ENCODE results near the gene OLFML1. TPM values are rescaled to one million over a fixed set of nuclear protein-coding genes. Genes with fewer than 3 reads are reported as not detected.

Gene OLFML1
- total RNA-seq, 1 experiment from 2014 or later, result not detected

DNA sequence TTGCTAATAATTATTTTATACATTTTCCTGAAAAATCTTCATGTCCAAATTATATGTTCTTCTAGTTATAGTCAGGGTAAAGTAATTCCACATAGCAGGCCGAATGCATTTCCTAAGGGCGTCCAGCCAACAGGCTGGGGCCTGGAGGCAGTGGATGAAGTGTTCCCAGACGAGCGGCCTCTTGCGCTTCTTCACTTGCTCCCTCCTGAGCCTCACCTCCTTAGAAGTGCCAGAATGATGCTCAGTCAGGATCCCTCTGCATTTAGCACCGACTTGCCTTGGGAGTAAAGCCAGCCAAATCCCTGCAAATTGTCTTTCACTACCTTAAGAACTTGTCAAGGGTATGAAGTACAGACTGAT, 1.5 kb downstream of the OLFML1 start:
- CTCF ChIA-PET, result no interaction called here
- no peak for ATAC-seq

DNA sequence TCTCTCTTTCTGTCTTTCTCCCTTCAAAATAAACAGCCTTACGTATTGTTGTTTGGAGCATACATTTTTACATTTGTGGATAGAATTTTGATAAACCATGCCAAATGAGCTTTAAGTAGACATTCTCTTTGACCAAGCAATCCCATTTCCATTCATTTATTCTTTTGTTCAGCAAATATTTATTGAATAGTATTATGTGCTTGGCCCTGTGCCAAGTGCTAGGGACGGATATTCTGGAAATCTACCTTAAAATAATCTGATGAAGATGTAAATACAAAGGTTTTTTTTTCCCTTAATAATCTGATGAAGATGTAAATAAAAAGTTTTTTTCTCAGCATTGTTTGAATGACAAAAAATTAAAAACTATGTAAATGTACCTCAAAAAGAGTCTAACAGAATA, 2.1 kb downstream of the OLFML1 start:
- no peaks in the 10 kb centered on the region for H4K20me1 ChIP-seq (ENCODE audit: low read length)
- peaks cover 33% of the 10 kb centered on the region for H3K27me3 ChIP-seq (ENCODE audit: low read length)
- ChIA-PET POLR2A (ENCODE audit: unreplicated experiment) (no interaction called here), CTCF (no interaction called here)
- no peak overlapping the region for H3K9ac ChIP-seq (ENCODE audit: low read length)
- H3K9me2 ChIP-seq (replicated peaks; ENCODE audit: low read length), result no peaks in the 10 kb centered on the region
- intact Hi-C loops (cut with micrococcal nuclease), result no loop called here
- no peak for DNase-seq
- H3F3A ChIP-seq (ENCODE audit: low read length, unreplicated experiment), result no peaks in the 10 kb centered on the region
- no peak overlapping the region for H2AFZ ChIP-seq (ENCODE audit: low read length)
- H3K4me2 ChIP-seq (ENCODE audit: low read length), result no peak overlapping the region
- no peak overlapping the region for H3K4me3 ChIP-seq (ENCODE audit: low read length)
- H3K9me3 ChIP-seq (ENCODE audit: low read length), result no peaks in the 10 kb centered on the region
- no peak for ATAC-seq
- no TSS peak for BruUV-seq (replicated peaks)
- TF ChIP-seq EZH2phosphoT487 (IDR thresholded peaks at IDR 0.05; ENCODE audit: borderline replicate concordance, low read length), result no peak
- TF ChIP-seq, protein P1, sequence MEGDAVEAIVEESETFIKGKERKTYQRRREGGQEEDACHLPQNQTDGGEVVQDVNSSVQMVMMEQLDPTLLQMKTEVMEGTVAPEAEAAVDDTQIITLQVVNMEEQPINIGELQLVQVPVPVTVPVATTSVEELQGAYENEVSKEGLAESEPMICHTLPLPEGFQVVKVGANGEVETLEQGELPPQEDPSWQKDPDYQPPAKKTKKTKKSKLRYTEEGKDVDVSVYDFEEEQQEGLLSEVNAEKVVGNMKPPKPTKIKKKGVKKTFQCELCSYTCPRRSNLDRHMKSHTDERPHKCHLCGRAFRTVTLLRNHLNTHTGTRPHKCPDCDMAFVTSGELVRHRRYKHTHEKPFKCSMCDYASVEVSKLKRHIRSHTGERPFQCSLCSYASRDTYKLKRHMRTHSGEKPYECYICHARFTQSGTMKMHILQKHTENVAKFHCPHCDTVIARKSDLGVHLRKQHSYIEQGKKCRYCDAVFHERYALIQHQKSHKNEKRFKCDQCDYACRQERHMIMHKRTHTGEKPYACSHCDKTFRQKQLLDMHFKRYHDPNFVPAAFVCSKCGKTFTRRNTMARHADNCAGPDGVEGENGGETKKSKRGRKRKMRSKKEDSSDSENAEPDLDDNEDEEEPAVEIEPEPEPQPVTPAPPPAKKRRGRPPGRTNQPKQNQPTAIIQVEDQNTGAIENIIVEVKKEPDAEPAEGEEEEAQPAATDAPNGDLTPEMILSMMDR (conservative IDR thresholded peaks at IDR 0.05; ENCODE audit: low read depth, low read length), result no peak
- no peak for TF ChIP-seq EZH2 (IDR thresholded peaks at IDR 0.05; ENCODE audit: low read length, unreplicated experiment)
- H3K79me2 ChIP-seq (ENCODE audit: low read length), result no peaks in the 10 kb centered on the region
- H3K36me3 ChIP-seq (ENCODE audit: low read depth, low read length), result no peaks in the 10 kb centered on the region
- peaks cover 4% of the 10 kb centered on the region; the same call in 1 of the 2 replicates for H3K4me1 ChIP-seq (ENCODE audit: insufficient read depth, low read length)
- H3K27ac ChIP-seq (ENCODE audit: low read length), result no peak overlapping the region

More for the DNA sequence above, 1.5 kb downstream of the OLFML1 start:
- intact Hi-C loops (cut with micrococcal nuclease), result no loop called here
- H3K36me3 ChIP-seq (ENCODE audit: low read depth, low read length), result no peaks in the 10 kb centered on the region
- no peaks in the 10 kb centered on the region for H3K79me2 ChIP-seq (ENCODE audit: low read length)
- no peaks in the 10 kb centered on the region for H3K9me3 ChIP-seq (ENCODE audit: low read length)
- no peak overlapping the region for H3K4me2 ChIP-seq (ENCODE audit: low read length)
- BruUV-seq (replicated peaks), result no TSS peak
- no peak for DNase-seq
- H3K27me3 ChIP-seq (ENCODE audit: low read length), result peaks cover 38% of the 10 kb centered on the region
- no peaks in the 10 kb centered on the region for H3K9me2 ChIP-seq (replicated peaks; ENCODE audit: low read length)
- no peak overlapping the region for H3K27ac ChIP-seq (ENCODE audit: low read length)
- no peak overlapping the region for H3K9ac ChIP-seq (ENCODE audit: low read length)
- POLR2A ChIA-PET (ENCODE audit: unreplicated experiment), result no interaction called here
- H3K4me3 ChIP-seq (ENCODE audit: low read length), result no peak overlapping the region
- TF ChIP-seq EZH2phosphoT487 (IDR thresholded peaks at IDR 0.05; ENCODE audit: borderline replicate concordance, low read length) (no peak), EZH2 (IDR thresholded peaks at IDR 0.05; ENCODE audit: low read length, unreplicated experiment) (no peak)
- TF ChIP-seq, protein P1 (conservative IDR thresholded peaks at IDR 0.05; ENCODE audit: low read depth, low read length), result no peak
- no peak overlapping the region for H2AFZ ChIP-seq (ENCODE audit: low read length)
- H3F3A ChIP-seq (ENCODE audit: low read length, unreplicated experiment), result no peaks in the 10 kb centered on the region
- H3K4me1 ChIP-seq (ENCODE audit: insufficient read depth, low read length), result peaks cover 4% of the 10 kb centered on the region; the same call in 1 of the 2 replicates
- no peaks in the 10 kb centered on the region for H4K20me1 ChIP-seq (ENCODE audit: low read length)

DNA sequence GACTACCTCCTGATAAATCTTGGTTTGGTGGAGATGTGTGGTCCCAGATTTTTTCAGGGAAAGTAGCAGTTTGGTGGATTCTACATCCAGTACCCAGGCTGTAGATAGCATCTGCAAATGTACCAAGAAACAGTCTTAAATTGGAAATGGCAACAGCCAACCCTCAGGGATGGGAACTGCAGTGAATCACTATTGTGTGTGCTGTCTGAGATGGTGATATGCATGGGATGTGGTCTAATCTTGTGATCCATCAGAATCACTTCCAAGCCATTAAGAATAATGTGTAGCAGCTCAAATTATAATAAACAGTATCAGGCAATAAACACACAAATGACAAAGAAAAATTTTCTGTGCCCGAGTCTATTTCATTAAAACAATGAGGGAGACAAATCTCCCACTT, 3.4 kb downstream of the OLFML1 start:
- Histone ChIP-seq H3K27me3 (ENCODE audit: low read length) (peaks cover 22% of the 10 kb centered on the region; the same call in 1 of the 2 replicates), H3K36me3 (ENCODE audit: low read depth, low read length) (no peaks in the 10 kb centered on the region), H3K79me2 (ENCODE audit: low read length) (no peaks in the 10 kb centered on the region), H3F3A (ENCODE audit: low read length, unreplicated experiment) (no peaks in the 10 kb centered on the region), H3K27ac (ENCODE audit: low read length) (no peak overlapping the region), H3K4me3 (ENCODE audit: low read length) (no peak overlapping the region), H2AFZ (ENCODE audit: low read length) (no peak overlapping the region), H4K20me1 (ENCODE audit: low read length) (no peaks in the 10 kb centered on the region), H3K4me1 (ENCODE audit: insufficient read depth, low read length) (peaks cover 4% of the 10 kb centered on the region; the same call in 1 of the 2 replicates), H3K4me2 (ENCODE audit: low read length) (no peak overlapping the region), H3K9me3 (ENCODE audit: low read length) (no peaks in the 10 kb centered on the region), H3K9me2 (replicated peaks; ENCODE audit: low read length) (no peaks in the 10 kb centered on the region), H3K9ac (ENCODE audit: low read length) (no peak overlapping the region)
- no TSS peak for BruUV-seq (replicated peaks)
- DNase-seq (no peak), ATAC-seq (no peak)
- intact Hi-C loops (cut with micrococcal nuclease), result no loop called here
- CTCF ChIA-PET, result no interaction called here
- TF ChIP-seq EZH2 (IDR thresholded peaks at IDR 0.05; ENCODE audit: low read length, unreplicated experiment) (no peak), EZH2phosphoT487 (IDR thresholded peaks at IDR 0.05; ENCODE audit: borderline replicate concordance, low read length) (no peak)
- TF ChIP-seq, protein P1 (conservative IDR thresholded peaks at IDR 0.05; ENCODE audit: low read depth, low read length), result no peak
- POLR2A ChIA-PET (ENCODE audit: unreplicated experiment), result no interaction called here
